HG02763 (cell line): ENCODE measurements around the gene MAML2.

Experiments used
- ATAC-seq: cut with Tn5 transposase; IDR thresholded peaks from one replicate; pipeline ENCODE4 v1.9.1; 2021; ENCODE audit warnings: mild to moderate bottlenecking, moderate library complexity; ENCODE audit not compliant: unreplicated experiment

Gene MAML2

DNA sequence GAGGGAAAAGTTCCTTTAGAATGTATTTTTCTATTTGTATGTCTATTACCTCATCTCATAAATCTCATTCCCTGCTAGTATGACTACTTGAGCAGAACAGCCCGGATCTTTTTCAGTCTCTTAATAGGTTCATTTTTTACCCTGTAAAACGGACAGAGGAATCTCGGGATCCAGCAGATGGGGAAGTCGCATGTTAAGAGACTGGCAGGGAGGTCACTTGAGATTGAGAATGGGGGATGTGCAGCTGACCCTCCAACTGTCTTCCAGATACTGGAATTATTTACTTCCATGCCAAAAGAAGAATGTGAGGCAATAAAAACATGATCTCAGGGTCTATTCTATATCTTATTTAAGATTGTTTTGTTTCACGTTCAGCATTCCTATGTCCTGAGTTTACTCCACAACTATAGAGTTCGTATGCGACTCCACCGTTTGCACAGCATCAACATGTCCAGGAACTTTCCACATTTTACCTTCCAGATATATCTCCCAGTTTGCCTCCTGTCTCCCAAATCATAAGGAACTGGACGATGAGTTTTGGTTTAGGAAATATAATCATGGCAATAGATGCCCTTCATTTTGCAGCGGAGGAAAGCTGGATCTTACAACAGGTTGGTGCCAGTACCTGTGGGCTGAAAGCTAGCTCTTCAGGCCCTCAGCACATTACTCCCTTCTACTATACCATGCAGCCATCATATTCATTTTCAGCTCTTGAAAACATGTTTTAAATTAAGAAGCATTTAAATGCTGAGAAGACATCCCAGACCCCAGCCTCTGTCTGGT, 181.5 kb downstream of the MAML2 start:
- ATAC-seq: no peak

GRCh38 chr11:96160732-96161306, 182.2 kb downstream of the MAML2 start:
- ATAC-seq: no peak

DNA sequence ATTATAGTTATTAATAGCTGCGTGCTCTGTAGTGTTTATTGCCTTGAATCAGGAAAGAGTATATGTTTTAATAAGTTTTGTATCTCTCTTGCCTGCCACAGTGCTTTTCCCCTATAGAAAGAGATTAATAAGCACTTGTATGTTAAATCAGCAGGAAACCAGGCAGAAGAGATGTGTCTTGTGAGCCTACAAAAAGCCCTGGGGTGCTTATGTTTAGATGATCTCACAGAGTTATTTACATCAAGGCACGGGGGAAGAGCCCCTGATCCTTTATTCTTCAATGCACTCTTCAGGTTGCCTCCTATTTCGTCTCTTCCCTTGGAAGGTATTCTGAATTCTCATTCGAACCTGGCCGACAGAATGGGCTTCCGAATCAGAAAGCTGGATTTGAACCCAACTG, 183.0 kb downstream of the MAML2 start:
- ATAC-seq: no peak

DNA sequence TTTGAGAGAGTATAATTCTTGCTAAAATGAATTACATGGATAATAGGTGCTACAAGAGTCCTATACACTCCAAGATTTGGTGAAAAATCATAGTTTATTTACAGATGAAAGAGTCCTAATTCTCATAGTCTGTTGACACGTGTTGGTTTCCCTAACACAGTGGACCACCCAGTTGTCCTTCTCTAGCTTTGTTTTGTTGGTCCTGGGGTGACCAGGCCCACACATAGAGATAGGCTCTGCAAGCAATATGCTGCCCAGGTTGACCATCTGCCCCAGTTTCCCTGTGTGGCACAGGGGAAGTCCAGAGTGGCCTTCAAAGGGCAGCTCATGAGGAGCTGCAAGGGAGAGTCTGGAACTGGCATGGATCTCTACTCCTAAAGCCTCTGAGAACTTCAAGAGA, 184.9 kb downstream of the MAML2 start:
- ATAC-seq: no peak

- no peak for ATAC-seq
Measured at GRCh38 chr11:96157517-96157873, 185.5 kb downstream of the MAML2 start.

- no peak for ATAC-seq
Measured at GRCh38 chr11:96156379-96156722, 186.6 kb downstream of the MAML2 start.

- peak; percentile 66 for ATAC-seq
Measured at GRCh38 chr11:96155627-96156378, 187.2 kb downstream of the MAML2 start.

- no peak for ATAC-seq
Measured at GRCh38 chr11:96154802-96155520, 188.0 kb downstream of the MAML2 start.

DNA sequence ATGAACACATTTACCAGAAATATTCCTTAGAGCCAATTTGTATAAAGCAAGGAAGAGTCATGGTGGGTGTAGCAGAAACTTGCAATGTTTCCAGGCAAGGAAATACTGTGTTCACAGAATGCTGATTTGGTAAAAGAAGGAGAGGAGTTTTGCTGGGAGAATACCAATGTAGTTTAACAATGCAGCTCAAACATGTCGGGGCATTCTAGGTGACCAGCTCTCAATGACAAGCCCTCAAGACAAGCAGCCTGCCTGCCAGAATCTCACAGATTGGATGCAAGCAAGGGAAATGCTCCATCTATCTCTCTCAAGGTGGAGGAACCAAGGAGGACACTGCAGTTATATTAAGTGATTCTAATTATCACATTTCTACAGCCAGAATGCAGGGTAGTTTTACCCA, 190.4 kb downstream of the MAML2 start:
- no peak for ATAC-seq

DNA sequence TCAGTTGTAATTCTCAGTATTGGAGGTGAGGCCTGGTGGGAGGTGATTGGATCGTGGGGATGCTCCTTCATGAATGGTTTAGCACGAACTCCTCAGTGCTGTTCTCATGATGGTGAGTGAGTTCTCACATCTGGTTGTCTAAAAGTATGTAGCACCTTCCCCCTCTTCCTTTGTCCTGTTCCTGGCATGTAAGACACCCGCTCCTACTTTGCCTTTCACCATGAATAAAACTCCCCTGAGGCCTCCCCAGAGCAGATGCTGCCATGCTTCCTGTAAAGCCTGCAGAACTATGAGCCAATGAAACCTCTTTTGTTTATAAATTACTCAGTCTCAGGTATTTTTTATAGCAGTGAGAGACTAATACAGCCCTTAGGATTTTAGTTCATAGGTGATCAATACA, 191.5 kb downstream of the MAML2 start:
- no peak for ATAC-seq

- ATAC-seq: no peak
Measured at GRCh38 chr11:96150609-96151008, 192.4 kb downstream of the MAML2 start.

DNA sequence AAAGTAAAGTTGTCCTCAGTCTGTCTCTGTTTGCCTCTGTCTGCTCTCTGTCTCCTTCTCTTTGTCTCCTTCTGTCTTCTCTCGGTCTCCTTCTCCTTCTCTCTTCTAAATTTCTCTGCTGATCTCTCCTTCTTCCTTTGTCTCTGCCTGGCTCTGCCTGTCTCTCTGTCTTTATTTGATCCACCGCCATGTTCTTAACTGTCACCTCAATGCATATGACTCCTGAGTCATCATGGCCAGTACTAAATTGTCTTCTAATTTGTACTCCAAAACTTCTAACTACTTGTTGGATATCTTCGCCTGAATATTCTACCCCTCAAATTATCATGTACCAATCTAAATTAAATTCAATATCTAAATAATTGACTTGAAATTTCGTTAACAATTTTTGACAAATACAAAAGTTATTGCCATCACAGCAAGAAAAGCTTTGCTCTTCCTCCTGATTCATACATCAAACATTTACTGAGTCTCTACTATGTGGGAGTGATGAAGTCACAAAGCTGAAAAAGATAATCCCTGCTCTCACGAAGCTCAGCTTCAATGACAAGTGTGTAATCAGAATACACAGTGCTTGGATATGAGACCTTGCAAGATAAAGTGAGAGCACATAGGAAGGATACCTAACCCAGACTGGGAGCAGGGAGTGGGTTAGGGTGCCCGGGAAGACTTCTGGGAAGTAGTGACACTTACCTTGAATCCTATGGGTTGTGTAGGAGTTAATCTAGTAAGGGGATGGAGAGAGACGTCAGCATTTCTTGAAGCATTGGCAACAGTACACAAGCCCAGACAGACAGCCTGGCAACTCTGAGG, 193.0 kb downstream of the MAML2 start:
- ATAC-seq: no peak

DNA sequence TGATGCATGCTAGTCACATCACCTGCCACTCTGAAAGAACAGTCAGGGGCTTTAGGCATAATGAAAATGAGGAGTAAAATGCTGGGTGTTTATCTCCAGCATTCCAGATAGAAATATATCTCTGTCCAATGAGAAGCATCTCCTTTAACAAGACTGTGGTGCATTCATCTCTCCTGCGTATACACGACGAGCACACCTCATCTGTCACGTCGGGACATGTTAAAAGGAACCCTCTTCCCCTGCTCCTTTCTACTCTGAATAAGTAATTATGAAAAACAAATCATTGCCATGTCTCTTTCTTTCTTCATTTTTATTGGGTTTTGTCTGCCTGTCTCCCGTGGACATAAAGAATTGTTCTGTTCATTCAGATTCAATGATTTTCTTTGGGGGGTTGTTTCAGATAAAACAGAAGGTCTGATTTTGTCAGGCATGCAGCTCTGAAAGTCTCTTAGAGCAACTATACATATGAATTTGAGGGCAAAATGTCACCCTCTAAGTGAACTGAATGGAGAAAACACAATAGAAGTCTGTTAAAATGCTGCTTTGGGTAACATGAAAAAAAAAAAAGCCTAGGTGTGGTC, 195.0 kb downstream of the MAML2 start:
- ATAC-seq: no peak

- ATAC-seq: no peak
Measured at GRCh38 chr11:96147186-96147585, 195.8 kb downstream of the MAML2 start.

DNA sequence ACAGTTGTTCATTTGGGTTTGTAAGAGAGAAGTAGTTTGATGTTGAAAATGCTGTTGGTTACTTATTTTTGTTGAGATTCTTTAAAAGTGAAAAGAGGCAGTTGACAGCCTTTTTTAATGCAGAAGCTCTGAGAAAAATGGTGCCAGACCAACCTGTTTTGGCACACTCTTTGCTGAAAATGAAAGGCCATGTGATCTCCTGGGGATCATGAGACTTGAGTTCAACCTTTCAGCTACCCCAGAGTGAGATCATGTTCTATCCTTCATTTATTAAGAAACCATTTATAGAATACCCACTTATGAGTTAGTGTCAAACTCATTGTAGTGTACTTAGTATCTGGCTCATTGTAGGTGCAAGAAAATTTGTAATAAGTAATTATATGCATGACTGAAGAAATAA, 196.2 kb downstream of the MAML2 start:
- no peak for ATAC-seq

DNA sequence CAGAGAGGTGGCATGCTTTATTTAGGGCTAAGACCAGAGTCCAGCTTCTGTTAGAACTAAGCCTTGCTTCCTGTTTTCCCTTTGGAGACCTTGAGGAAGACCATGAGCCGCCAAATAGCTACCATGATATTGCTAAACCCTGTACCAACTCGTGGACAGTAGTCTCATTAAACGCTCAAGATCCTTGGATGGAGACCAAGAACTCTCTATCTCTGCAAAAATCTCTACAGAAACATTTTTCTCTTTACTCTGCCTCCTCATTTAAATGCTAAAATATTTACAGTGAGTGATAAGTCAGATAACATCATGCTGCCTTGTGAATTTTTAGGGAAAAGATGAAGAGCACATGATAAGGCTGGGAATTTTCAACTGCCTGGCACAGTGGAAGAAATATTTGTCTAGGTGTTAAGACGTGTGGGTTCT, 197.8 kb downstream of the MAML2 start:
- no peak for ATAC-seq

GRCh38 chr11:96144553-96144952, 198.4 kb downstream of the MAML2 start:
- no peak for ATAC-seq

DNA sequence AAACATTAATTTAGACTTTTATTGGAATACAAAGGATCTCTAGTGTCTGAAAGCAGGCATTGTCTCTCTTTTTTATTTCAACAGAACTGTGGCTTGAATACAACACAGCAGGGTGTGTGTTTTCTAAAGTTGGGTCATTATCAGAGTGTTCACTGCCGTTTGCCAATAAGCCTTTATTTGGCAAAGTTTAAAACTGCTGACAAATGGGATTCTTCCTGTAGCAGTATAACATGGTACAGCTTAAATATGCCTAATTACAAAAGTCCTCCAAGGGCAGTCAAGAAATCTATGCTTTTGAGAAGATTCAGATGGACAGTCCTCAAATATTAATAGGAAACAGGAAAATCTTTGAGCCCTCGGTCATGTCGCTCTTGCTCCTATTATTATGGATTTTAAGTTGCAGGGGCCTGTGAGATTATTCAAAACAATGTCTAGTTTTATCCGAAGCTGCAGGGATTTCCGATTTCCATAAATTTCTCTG, 199.9 kb downstream of the MAML2 start:
- no peak for ATAC-seq

DNA sequence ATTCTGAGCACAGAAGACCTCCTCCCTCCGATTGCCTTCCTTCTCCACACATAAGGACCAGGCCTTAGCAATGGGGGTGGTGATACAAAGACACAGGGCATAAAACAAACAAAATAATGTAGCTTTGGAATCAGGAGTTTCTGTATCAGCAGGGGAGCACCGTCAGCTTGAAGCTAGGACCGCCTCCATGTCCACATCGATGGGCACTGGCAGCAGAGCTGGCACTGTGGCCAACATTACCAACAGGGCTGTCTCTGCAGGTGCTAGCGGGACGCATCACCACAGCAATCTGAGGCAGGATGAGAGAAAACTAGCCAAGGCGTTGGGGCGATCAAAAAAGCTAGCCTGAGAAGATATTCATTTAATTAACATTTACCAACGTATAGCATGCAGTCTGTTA, 201.4 kb downstream of the MAML2 start:
- ATAC-seq: no peak

GRCh38 chr11:96139691-96140090, 203.3 kb downstream of the MAML2 start:
- ATAC-seq: no peak
